ENCODE results near the gene CCDC127. TPM values are rescaled to one million over a fixed set of nuclear protein-coding genes. Genes with fewer than 3 reads are reported as not detected.

The CCDC127 gene
- polyA plus RNA-seq, 2 donors, result 1.4 to 1.7 TPM

DNA sequence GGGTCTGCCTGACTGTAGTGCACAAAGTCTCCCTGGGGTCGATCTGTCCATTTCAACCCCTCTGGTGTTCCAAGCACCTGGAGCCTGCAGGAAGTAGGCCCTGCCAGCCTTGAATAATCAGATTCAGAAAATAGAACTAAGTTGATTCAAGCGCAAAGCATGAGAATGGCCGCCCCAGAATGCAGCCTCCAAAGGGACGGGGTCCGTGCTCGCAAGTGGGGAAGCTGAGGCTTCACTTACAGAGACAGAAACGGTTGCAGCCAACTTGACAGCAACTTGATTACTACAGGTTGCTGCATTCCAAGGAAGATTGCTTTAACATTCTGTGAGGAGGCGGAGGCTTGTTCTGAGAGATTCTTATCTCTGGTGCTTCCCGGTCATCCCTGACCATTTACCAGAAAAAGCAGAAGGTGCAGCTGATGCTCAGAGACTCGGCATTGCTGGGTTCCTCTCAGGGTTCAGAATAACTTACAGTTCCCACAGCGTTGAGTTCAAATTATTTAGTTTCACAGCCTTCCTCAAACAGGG is 41.6 kb downstream of the CCDC127 start:
- WGBS, 2 donors, result 79 to 84% methylated on average over 11 of the region's 11 CpGs
- H3K27ac ChIP-seq (ENCODE audit: low read depth in 2 of 2, low read length in 1 of 2), result no peak overlapping the region
- peaks cover 0 to 2% of the 10 kb centered on the region in 2 donors for H3K4me1 ChIP-seq (ENCODE audit: control insufficient read depth in 2 of 2, insufficient read depth in 2 of 2, low read length in 1 of 2)
- no peaks in the 10 kb centered on the region for H3K27me3 ChIP-seq (ENCODE audit: control insufficient read depth in 1 of 2, insufficient read depth in 2 of 2, low read length in 2 of 2)
- no peaks in the 10 kb centered on the region for H3K36me3 ChIP-seq (ENCODE audit: control insufficient read depth in 2 of 2, insufficient read depth in 2 of 2, low read length in 1 of 2)
- H3K9me3 ChIP-seq (ENCODE audit: control insufficient read depth in 2 of 2, insufficient read depth in 1 of 2, low read depth in 1 of 2, low read length in 1 of 2), result no peaks in the 10 kb centered on the region
- no peak overlapping the region for H3K4me3 ChIP-seq (ENCODE audit: low read depth in 1 of 2, low read length in 2 of 2)

DNA sequence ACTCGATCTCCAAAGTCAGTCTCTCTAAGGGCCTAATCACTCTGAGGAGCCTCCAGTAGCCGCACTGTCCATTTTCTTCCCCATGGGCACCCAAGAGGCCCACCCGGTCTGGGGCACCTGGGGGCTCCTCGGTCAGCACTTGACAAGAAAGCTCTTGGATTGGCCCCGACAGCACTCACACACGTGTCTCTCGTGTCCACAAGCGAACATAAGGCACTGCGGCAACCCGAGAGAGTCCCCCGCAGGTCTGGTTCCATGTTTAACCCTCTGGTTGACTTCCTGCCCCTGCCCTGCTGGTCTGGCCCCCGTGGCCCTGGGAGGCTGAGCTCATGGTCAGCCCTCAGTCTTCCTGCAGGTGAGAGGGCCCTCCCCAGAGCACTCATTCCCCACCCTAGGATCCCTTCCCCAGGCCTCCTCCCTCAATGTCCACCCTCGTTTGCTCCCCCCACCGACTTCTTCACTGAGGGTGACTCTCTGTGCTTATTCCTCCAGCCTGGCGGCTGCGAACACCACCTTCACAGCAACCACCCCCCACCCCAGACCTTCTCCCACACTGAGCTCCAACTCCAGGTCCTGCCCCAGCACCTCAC is 43.0 kb downstream of the CCDC127 start:
- H3K27ac ChIP-seq (ENCODE audit: low read depth in 2 of 2, low read length in 1 of 2), result no peak overlapping the region
- H3K36me3 ChIP-seq (ENCODE audit: control insufficient read depth in 2 of 2, insufficient read depth in 2 of 2, low read length in 1 of 2), result no peaks in the 10 kb centered on the region
- no peak overlapping the region for H3K4me3 ChIP-seq (ENCODE audit: low read depth in 1 of 2, low read length in 2 of 2)
- no peaks in the 10 kb centered on the region for H3K9me3 ChIP-seq (ENCODE audit: control insufficient read depth in 2 of 2, insufficient read depth in 1 of 2, low read depth in 1 of 2, low read length in 1 of 2)
- H3K27me3 ChIP-seq (ENCODE audit: control insufficient read depth in 1 of 2, insufficient read depth in 2 of 2, low read length in 2 of 2), result no peaks in the 10 kb centered on the region
- peaks cover 0 to 2% of the 10 kb centered on the region in 2 donors for H3K4me1 ChIP-seq (ENCODE audit: control insufficient read depth in 2 of 2, insufficient read depth in 2 of 2, low read length in 1 of 2)
- WGBS, 2 donors, result 85 to 90% methylated on average over 16 of the region's 16 CpGs

- no peaks in the 10 kb centered on the region for H3K9me3 ChIP-seq (ENCODE audit: control insufficient read depth in 2 of 2, insufficient read depth in 1 of 2, low read depth in 1 of 2, low read length in 1 of 2)
- H3K27ac ChIP-seq (ENCODE audit: low read depth in 2 of 2, low read length in 1 of 2), result no peak overlapping the region
- no peaks in the 10 kb centered on the region for H3K27me3 ChIP-seq (ENCODE audit: control insufficient read depth in 1 of 2, insufficient read depth in 2 of 2, low read length in 2 of 2)
- WGBS, 2 donors, result 83 to 84% methylated on average over 5 of the region's 5 CpGs
- no peak overlapping the region for H3K4me3 ChIP-seq (ENCODE audit: low read depth in 1 of 2, low read length in 2 of 2)
- H3K4me1 ChIP-seq (ENCODE audit: control insufficient read depth in 2 of 2, insufficient read depth in 2 of 2, low read length in 1 of 2), result no peaks in the 10 kb centered on the region
- no peaks in the 10 kb centered on the region for H3K36me3 ChIP-seq (ENCODE audit: control insufficient read depth in 2 of 2, insufficient read depth in 2 of 2, low read length in 1 of 2)
Observed at GRCh38 chr5:174291-174600, 43.7 kb downstream of the CCDC127 start.

- Histone ChIP-seq H3K9me3 (ENCODE audit: control insufficient read depth in 2 of 2, insufficient read depth in 1 of 2, low read depth in 1 of 2, low read length in 1 of 2) (no peaks in the 10 kb centered on the region), H3K36me3 (ENCODE audit: control insufficient read depth in 2 of 2, insufficient read depth in 2 of 2, low read length in 1 of 2) (no peaks in the 10 kb centered on the region), H3K4me3 (ENCODE audit: low read depth in 1 of 2, low read length in 2 of 2) (no peak overlapping the region), H3K27ac (ENCODE audit: low read depth in 2 of 2, low read length in 1 of 2) (no peak overlapping the region), H3K27me3 (ENCODE audit: control insufficient read depth in 1 of 2, insufficient read depth in 2 of 2, low read length in 2 of 2) (no peaks in the 10 kb centered on the region), H3K4me1 (ENCODE audit: control insufficient read depth in 2 of 2, insufficient read depth in 2 of 2, low read length in 1 of 2) (no peaks in the 10 kb centered on the region)
- 79 to 83% methylated on average over 22 of the region's 22 CpGs for WGBS, 2 donors
Observed at GRCh38 chr5:173392-174290, 44.3 kb downstream of the CCDC127 start.

DNA sequence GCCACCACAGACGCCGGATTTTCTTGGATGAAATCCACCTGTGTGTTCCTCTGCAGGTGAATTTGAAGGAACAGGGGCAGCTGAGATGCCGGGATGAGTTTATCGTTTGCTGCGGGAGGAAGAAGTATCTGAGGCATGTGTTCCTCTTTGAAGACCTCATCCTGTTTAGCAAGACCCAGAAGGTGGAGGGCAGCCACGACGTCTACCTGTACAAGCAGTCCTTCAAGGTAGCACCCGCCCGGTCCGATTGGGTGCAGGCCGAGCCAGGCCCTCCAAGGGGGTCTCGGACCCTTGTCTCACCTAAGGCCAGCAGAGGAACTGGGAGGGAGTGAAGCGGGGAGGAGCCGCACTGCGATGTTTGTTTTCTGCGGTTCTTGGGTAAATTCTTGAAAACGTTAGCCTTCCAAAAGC is 45.1 kb downstream of the CCDC127 start:
- no peaks in the 10 kb centered on the region for H3K27me3 ChIP-seq (ENCODE audit: control insufficient read depth in 1 of 2, insufficient read depth in 2 of 2, low read length in 2 of 2)
- H3K27ac ChIP-seq (ENCODE audit: low read depth in 2 of 2, low read length in 1 of 2), result no peak overlapping the region
- no peaks in the 10 kb centered on the region for H3K4me1 ChIP-seq (ENCODE audit: control insufficient read depth in 2 of 2, insufficient read depth in 2 of 2, low read length in 1 of 2)
- 76 to 81% methylated on average over 17 of the region's 17 CpGs for WGBS, 2 donors
- no peaks in the 10 kb centered on the region for H3K36me3 ChIP-seq (ENCODE audit: control insufficient read depth in 2 of 2, insufficient read depth in 2 of 2, low read length in 1 of 2)
- no peaks in the 10 kb centered on the region for H3K9me3 ChIP-seq (ENCODE audit: control insufficient read depth in 2 of 2, insufficient read depth in 1 of 2, low read depth in 1 of 2, low read length in 1 of 2)
- no peak overlapping the region for H3K4me3 ChIP-seq (ENCODE audit: low read depth in 1 of 2, low read length in 2 of 2)

GRCh38 chr5:172421-172820 is 45.5 kb downstream of the CCDC127 start:
- H3K36me3 ChIP-seq (ENCODE audit: control insufficient read depth in 2 of 2, insufficient read depth in 2 of 2, low read length in 1 of 2), result no peaks in the 10 kb centered on the region
- H3K4me3 ChIP-seq (ENCODE audit: low read depth in 1 of 2, low read length in 2 of 2), result no peak overlapping the region
- H3K27ac ChIP-seq (ENCODE audit: low read depth in 2 of 2, low read length in 1 of 2), result no peak overlapping the region
- no peaks in the 10 kb centered on the region for H3K27me3 ChIP-seq (ENCODE audit: control insufficient read depth in 1 of 2, insufficient read depth in 2 of 2, low read length in 2 of 2)
- no peaks in the 10 kb centered on the region for H3K9me3 ChIP-seq (ENCODE audit: control insufficient read depth in 2 of 2, insufficient read depth in 1 of 2, low read depth in 1 of 2, low read length in 1 of 2)
- H3K4me1 ChIP-seq (ENCODE audit: control insufficient read depth in 2 of 2, insufficient read depth in 2 of 2, low read length in 1 of 2), result no peaks in the 10 kb centered on the region
- WGBS, 2 donors, result 87 to 88% methylated on average over 13 of the region's 13 CpGs

DNA sequence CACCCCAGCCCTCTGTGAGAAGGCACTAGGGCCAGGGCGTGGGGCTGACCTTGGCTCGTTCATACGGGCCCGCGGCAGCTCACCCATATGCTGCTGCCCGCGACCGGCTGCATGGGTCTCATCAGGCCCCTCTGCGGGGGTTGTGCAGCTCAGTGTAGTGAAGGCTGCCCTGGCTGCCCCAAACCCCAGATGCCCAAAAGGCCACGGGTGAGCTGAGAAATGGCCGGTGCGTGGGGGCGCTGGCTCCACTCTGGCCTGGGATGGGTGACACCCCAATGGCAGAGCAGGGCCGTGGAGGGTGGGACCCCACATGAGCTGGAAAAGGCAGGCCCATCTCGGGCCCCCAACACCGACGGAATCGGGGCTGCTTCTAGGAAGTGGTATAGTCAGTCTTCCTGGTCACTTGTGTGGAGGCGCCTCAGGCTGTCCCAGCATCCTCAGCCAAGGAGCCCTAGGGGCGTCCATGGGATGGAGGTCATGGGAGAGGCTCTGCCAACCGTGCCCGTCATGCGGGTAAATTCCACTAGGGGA is 46.1 kb downstream of the CCDC127 start:
- Histone ChIP-seq H3K27ac (ENCODE audit: low read depth in 2 of 2, low read length in 1 of 2) (no peak overlapping the region), H3K36me3 (ENCODE audit: control insufficient read depth in 2 of 2, insufficient read depth in 2 of 2, low read length in 1 of 2) (no peaks in the 10 kb centered on the region), H3K4me1 (ENCODE audit: control insufficient read depth in 2 of 2, insufficient read depth in 2 of 2, low read length in 1 of 2) (no peaks in the 10 kb centered on the region), H3K9me3 (ENCODE audit: control insufficient read depth in 2 of 2, insufficient read depth in 1 of 2, low read depth in 1 of 2, low read length in 1 of 2) (no peaks in the 10 kb centered on the region), H3K4me3 (ENCODE audit: low read depth in 1 of 2, low read length in 2 of 2) (no peak overlapping the region), H3K27me3 (ENCODE audit: control insufficient read depth in 1 of 2, insufficient read depth in 2 of 2, low read length in 2 of 2) (no peaks in the 10 kb centered on the region)
- WGBS, 2 donors, result 85 to 90% methylated on average over 23 of the region's 23 CpGs

- WGBS, 2 donors, result 83 to 86% methylated on average over 37 of the region's 37 CpGs
- Histone ChIP-seq H3K27me3 (ENCODE audit: control insufficient read depth in 1 of 2, insufficient read depth in 2 of 2, low read length in 2 of 2) (no peaks in the 10 kb centered on the region), H3K27ac (ENCODE audit: low read depth in 2 of 2, low read length in 1 of 2) (no peak overlapping the region), H3K4me1 (ENCODE audit: control insufficient read depth in 2 of 2, insufficient read depth in 2 of 2, low read length in 1 of 2) (no peaks in the 10 kb centered on the region), H3K4me3 (ENCODE audit: low read depth in 1 of 2, low read length in 2 of 2) (no peak overlapping the region), H3K9me3 (ENCODE audit: control insufficient read depth in 2 of 2, insufficient read depth in 1 of 2, low read depth in 1 of 2, low read length in 1 of 2) (no peaks in the 10 kb centered on the region), H3K36me3 (ENCODE audit: control insufficient read depth in 2 of 2, insufficient read depth in 2 of 2, low read length in 1 of 2) (no peaks in the 10 kb centered on the region)
Observed at GRCh38 chr5:170971-171800, 46.8 kb downstream of the CCDC127 start.

DNA sequence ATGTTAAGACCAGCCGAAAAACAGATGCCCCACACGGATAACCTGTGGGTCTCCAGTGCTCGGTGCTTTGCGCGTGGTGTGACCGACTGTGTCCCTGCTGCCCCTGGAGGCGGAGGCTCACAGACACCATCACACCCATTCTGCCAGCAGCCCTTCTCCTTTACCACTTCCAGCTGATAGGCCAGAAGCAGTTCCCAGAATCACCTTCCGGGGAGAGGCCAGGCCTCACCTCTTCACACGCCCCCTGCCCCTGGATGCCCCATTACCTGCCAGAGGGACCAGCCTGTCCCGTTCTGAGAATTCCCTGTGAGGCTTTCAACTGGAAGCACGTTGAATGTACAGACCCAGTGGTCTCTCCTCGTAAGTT is 48.2 kb downstream of the CCDC127 start:
- Histone ChIP-seq H3K36me3 (ENCODE audit: control insufficient read depth in 2 of 2, insufficient read depth in 2 of 2, low read length in 1 of 2) (no peaks in the 10 kb centered on the region), H3K27me3 (ENCODE audit: control insufficient read depth in 1 of 2, insufficient read depth in 2 of 2, low read length in 2 of 2) (no peaks in the 10 kb centered on the region), H3K27ac (ENCODE audit: low read depth in 2 of 2, low read length in 1 of 2) (no peak overlapping the region), H3K4me3 (ENCODE audit: low read depth in 1 of 2, low read length in 2 of 2) (no peak overlapping the region), H3K4me1 (ENCODE audit: control insufficient read depth in 2 of 2, insufficient read depth in 2 of 2, low read length in 1 of 2) (no peaks in the 10 kb centered on the region), H3K9me3 (ENCODE audit: control insufficient read depth in 2 of 2, insufficient read depth in 1 of 2, low read depth in 1 of 2, low read length in 1 of 2) (no peaks in the 10 kb centered on the region)
- WGBS, 2 donors, result 81% methylated on average over 12 of the region's 12 CpGs

Measured in esophagus (tissue), 2 donors.